Endothelial cell of umbilical vein (primary cell): Measurements from ENCODE around the gene GSKIP. TPM values are rescaled to one million over a fixed set of nuclear protein-coding genes. Genes with fewer than 3 reads are reported as not detected.

Experiments used
- BruUV-seq: library from RNA; stranded (reverse); fragments of 400-500 nt; replicated peaks from 2 replicates; lab custom pipeline; 2021; lab: Mats Ljungman, UMichigan
- CTCF ChIA-PET: fragments of 300-600, 350-600 bp; sonication (Branson Sonifier 250); formaldehyde crosslinking; loops from one replicate; lab custom pipeline; 2021; ENCODE audit warnings: antibody characterized with exemption, inconsistent platforms; lab: Charles Lee
- POLR2A ChIA-PET: fragments of 300-600, 350-600 bp; sonication (Branson Sonifier 250); formaldehyde crosslinking; loops from one replicate; lab custom pipeline; 2021; ENCODE audit warnings: antibody characterized with exemption, inconsistent platforms; lab: Charles Lee
- DNase-seq: peaks from one replicate; pipeline ENCODE4 v3.0.0-alpha.2; 2011; ENCODE audit warnings: low read depth, low spot score
- FAIRE-seq: peaks from 2 replicates; lab custom pipeline; 2011; peaks lifted over from hg19 to GRCh38; lab: Jason Lieb, UNC
- H2AFZ ChIP-seq: 2 replicates; pipeline ENCODE4 v1.6.0; 2012; ENCODE audit warnings: low read depth, low read length, control low read depth, inconsistent platforms
- H3K27ac ChIP-seq: 2 replicates; pipeline ENCODE4 v1.5.1; 2011; ENCODE audit warnings: low read depth, mild to moderate bottlenecking, control low read depth, low read length, moderate library complexity; ENCODE audit not compliant: insufficient read depth
- H3K27me3 ChIP-seq, 2 experiments: 2 replicates each; pipeline versions ENCODE4 v1.6.0 to v1.6.1; 2011; ENCODE audit warnings: low read length in 2 of 2, mixed read lengths in 1 of 2; ENCODE audit not compliant: control insufficient read depth in 2 of 2, insufficient read depth in 2 of 2
- H3K36me3 ChIP-seq, 2 experiments: 2 replicates in 1 of 2; 3 replicates in 1 of 2; pipeline ENCODE4 v1.5.1; 2011; ENCODE audit warnings: low read length in 2 of 2, mild to moderate bottlenecking in 1 of 2, moderate library complexity in 1 of 2; ENCODE audit not compliant: control insufficient read depth in 2 of 2, insufficient read depth in 2 of 2; ENCODE audit errors: extremely low read depth in 1 of 2
- H3K4me1 ChIP-seq: 3 replicates; pipeline ENCODE4 v1.5.1; 2011; ENCODE audit warnings: mild to moderate bottlenecking, low read length; ENCODE audit not compliant: control insufficient read depth, insufficient read depth; ENCODE audit errors: extremely low read depth
- H3K4me2 ChIP-seq: 2 replicates; pipeline ENCODE4 v1.6.1; 2011; ENCODE audit warnings: low read length, control low read depth, mixed read lengths; ENCODE audit not compliant: insufficient read depth
- H3K4me3 ChIP-seq, 3 experiments: fragments of 200-600 bp in 1 of 3; sonication (generic), shearing (Covaris generic) in 1 of 3; replicated peaks in 1 of 3; 2 replicates each; pipeline ENCODE4 v1.5.1; 2011 to 2016; ENCODE audit warnings: control low read depth in 3 of 3, low read length in 3 of 3, mild to moderate bottlenecking in 2 of 3, inconsistent platforms in 1 of 3, low read depth in 1 of 3, moderate library complexity in 1 of 3; ENCODE audit not compliant: insufficient read depth in 1 of 3
- H3K79me2 ChIP-seq: 2 replicates; pipeline ENCODE4 v1.6.0; 2012; ENCODE audit warnings: low read length, inconsistent platforms; ENCODE audit not compliant: control insufficient read depth, insufficient read depth
- H3K9ac ChIP-seq: replicated peaks from 2 replicates; pipeline ENCODE3; 2011; ENCODE audit warnings: low read length, control low read depth; ENCODE audit not compliant: insufficient read depth; ENCODE audit errors: extremely low read depth
- H3K9me1 ChIP-seq: replicated peaks from 3 replicates; pipeline ENCODE4 v1.6.0; 2011; ENCODE audit warnings: mild to moderate bottlenecking, low read length; ENCODE audit not compliant: control insufficient read depth, insufficient read depth; ENCODE audit errors: extremely low read depth
- H3K9me3 ChIP-seq: replicated peaks from 2 replicates; pipeline ENCODE4 v1.5.1; 2012; ENCODE audit warnings: low read length, inconsistent platforms; ENCODE audit not compliant: control insufficient read depth, insufficient read depth
- H4K20me1 ChIP-seq: replicated peaks from 2 replicates; pipeline ENCODE3; 2011; ENCODE audit warnings: mild to moderate bottlenecking, low read length; ENCODE audit not compliant: control insufficient read depth, insufficient read depth; ENCODE audit errors: extremely low read depth
- EZH2 ChIP-seq: IDR thresholded peaks from 2 replicates; pipeline ENCODE4 v1.6.1; 2012; ENCODE audit warnings: borderline replicate concordance, low read depth, mild to moderate bottlenecking, moderate library complexity, low read length, inconsistent platforms; ENCODE audit not compliant: severe bottlenecking
- FOS ChIP-seq: IDR thresholded peaks from 2 replicates; pipeline ENCODE4 v1.6.1; 2011; ENCODE audit warnings: mild to moderate bottlenecking, low read length, moderate library complexity, borderline replicate concordance; ENCODE audit not compliant: insufficient read depth
- GATA2 ChIP-seq: IDR thresholded peaks from 2 replicates; pipeline ENCODE4 v1.7.0; 2011; ENCODE audit warnings: low read depth, mild to moderate bottlenecking, moderate library complexity, mixed read lengths, low read length; ENCODE audit not compliant: insufficient read length, insufficient read depth
- JUN ChIP-seq: IDR thresholded peaks from 2 replicates; pipeline ENCODE4 v1.6.1; 2011; ENCODE audit warnings: borderline replicate concordance, low read depth; ENCODE audit not compliant: insufficient read length, insufficient read depth
- MYC ChIP-seq: IDR thresholded peaks from one replicate; pipeline ENCODE4 v1.6.1; 2011; ENCODE audit warnings: mild to moderate bottlenecking, low read depth, low read length
- POLR2A ChIP-seq: IDR thresholded peaks from 2 replicates; pipeline ENCODE4 v1.6.1; 2012; ENCODE audit warnings: low read depth, mild to moderate bottlenecking, control low read depth, low read length
- POLR2AphosphoS5 ChIP-seq: IDR thresholded peaks from 2 replicates; pipeline ENCODE4 v1.6.1; 2012; ENCODE audit warnings: low read depth, mild to moderate bottlenecking, control low read depth, low read length, moderate library complexity; ENCODE audit not compliant: insufficient read depth
- dilution Hi-C: fragments of 300-500 bp; cut with MboI; formaldehyde crosslinking; loops from one replicate; pipeline ENCODE4 v1.15.0; 2019; ENCODE audit warnings: low sequenced_read_pairs; ENCODE audit not compliant: extremely low pct_ligation_motif_present
- intact Hi-C: fragments of 100-400 bp; cut with micrococcal nuclease; formaldehyde crosslinking; loops from one replicate; pipeline ENCODE4 v1.10.0; 2022
- polyA plus RNA-seq, 4 experiments: library from polyadenylated mRNA; depleted of rRNA in 3 of 4; stranded (reverse) in 3 of 4; unstranded in 1 of 4; fragments of >200 nt; gene quantifications; 2 replicates each; pipeline versions ENCODE4 v1.2.1 to v1.2.3, GENCODE V29; 2011 to 2012; ENCODE audit warnings: missing spikeins in 1 of 4
- total RNA-seq: library from RNA; stranded (reverse); gene quantifications from 2 replicates; pipeline ENCODE4 v1.2.3, GENCODE V29; 2021
- TF ChIP-seq, protein P1 (sequence below): IDR thresholded peaks from 2 replicates; pipeline ENCODE4 v1.6.1; 2011; ENCODE audit not compliant: insufficient read depth, insufficient read length
- TF ChIP-seq, protein P2 (sequence below), 2 donors: IDR thresholded peaks; 1 replicate in 1 of 2; 2 replicates in 1 of 2; pipeline ENCODE4 v1.5.1; 2011; ENCODE audit warnings: low read length in 2 of 2, mild to moderate bottlenecking in 2 of 2, moderate library complexity in 2 of 2, control low read depth in 1 of 2, inconsistent platforms in 1 of 2, low read depth in 1 of 2; ENCODE audit not compliant: insufficient read depth in 1 of 2; ENCODE audit errors: extremely low read depth in 1 of 2

The GSKIP gene
- total and polyA plus RNA-seq, 2 donors (not counting 3 experiments of a cell fraction or from before 2014, with no cell fraction given) = 9.2 to 15.9 TPM

DNA sequence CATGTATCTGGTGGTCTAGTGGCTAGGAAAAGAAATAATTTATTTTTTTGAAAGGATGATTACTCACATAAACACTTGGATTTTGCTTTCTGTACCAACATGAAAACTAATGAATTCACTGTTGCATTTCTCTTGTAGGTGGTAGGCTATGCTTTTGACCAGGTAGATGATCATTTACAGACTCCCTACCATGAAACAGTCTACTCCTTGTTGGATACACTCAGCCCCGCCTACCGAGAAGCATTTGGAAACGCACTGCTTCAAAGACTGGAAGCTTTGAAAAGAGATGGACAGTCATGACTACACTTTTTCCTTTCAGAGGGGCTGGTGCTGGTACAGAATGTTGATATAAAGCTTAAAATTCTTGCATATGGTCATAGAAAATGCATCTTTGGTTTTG is 22.1 kb downstream of the GSKIP start:
- no peaks in the 10 kb centered on the region for H3K79me2 ChIP-seq
- no peak overlapping the region for H2AFZ ChIP-seq
- H3K4me3 ChIP-seq = no peak overlapping the region
- no peaks in the 10 kb centered on the region for H4K20me1 ChIP-seq
- H3K9me3 ChIP-seq = no peaks in the 10 kb centered on the region
- H3K27ac ChIP-seq = no peak overlapping the region
- no peak overlapping the region for H3K4me2 ChIP-seq
- TF ChIP-seq POLR2AphosphoS5 (no peak), EZH2 (no peak), MYC (no peak), JUN (no peak), GATA2 (no peak), FOS (no peak), POLR2A (no peak)
- TF ChIP-seq, protein P1, sequence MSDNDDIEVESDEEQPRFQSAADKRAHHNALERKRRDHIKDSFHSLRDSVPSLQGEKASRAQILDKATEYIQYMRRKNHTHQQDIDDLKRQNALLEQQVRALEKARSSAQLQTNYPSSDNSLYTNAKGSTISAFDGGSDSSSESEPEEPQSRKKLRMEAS = no peak
- TF ChIP-seq, protein P2, sequence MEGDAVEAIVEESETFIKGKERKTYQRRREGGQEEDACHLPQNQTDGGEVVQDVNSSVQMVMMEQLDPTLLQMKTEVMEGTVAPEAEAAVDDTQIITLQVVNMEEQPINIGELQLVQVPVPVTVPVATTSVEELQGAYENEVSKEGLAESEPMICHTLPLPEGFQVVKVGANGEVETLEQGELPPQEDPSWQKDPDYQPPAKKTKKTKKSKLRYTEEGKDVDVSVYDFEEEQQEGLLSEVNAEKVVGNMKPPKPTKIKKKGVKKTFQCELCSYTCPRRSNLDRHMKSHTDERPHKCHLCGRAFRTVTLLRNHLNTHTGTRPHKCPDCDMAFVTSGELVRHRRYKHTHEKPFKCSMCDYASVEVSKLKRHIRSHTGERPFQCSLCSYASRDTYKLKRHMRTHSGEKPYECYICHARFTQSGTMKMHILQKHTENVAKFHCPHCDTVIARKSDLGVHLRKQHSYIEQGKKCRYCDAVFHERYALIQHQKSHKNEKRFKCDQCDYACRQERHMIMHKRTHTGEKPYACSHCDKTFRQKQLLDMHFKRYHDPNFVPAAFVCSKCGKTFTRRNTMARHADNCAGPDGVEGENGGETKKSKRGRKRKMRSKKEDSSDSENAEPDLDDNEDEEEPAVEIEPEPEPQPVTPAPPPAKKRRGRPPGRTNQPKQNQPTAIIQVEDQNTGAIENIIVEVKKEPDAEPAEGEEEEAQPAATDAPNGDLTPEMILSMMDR (IDR thresholded peaks at IDR 0.05; ENCODE audit: extremely low read depth in 1 of 2, insufficient read depth in 1 of 2, low read depth in 1 of 2, low read length in 2 of 2) = no peak
- ChIA-PET POLR2A (no interaction called here), CTCF (no interaction called here)
- no peak for DNase-seq
- H3K36me3 ChIP-seq = peaks cover 1 to 11% of the 10 kb centered on the region in 2 experiments
- no peaks in the 10 kb centered on the region for H3K27me3 ChIP-seq
- dilution Hi-C loops = no loop called here
- no peak overlapping the region for H3K9ac ChIP-seq
- no peaks in the 10 kb centered on the region for H3K9me1 ChIP-seq
- FAIRE-seq = no peak
- H3K4me1 ChIP-seq = no peaks in the 10 kb centered on the region
- no TSS peak for BruUV-seq
- intact Hi-C loops = no loop called here
